H7 (cell line): Measurements from ENCODE around the gene CCDC187. TPM values are rescaled to one million over a fixed set of nuclear protein-coding genes. Genes with fewer than 3 reads are reported as not detected.
A peak's percentile ranks its signal among the peaks of the same experiment; 100 is the strongest.

ENCODE experiments used
- DNase-seq: peaks from one replicate; pipeline ENCODE4 v3.0.0; 2012
- H3K27me3 ChIP-seq: 2 replicates; pipeline ENCODE4 v1.6.0; 2011; ENCODE audit warnings: mild to moderate bottlenecking, low read length; ENCODE audit not compliant: control insufficient read depth, insufficient read depth
- H3K36me3 ChIP-seq: replicated peaks from 2 replicates; pipeline ENCODE4 v1.5.1; 2011; ENCODE audit warnings: low read length; ENCODE audit not compliant: control insufficient read depth, insufficient read depth
- H3K4me3 ChIP-seq: 2 replicates; pipeline ENCODE4 v1.5.1; 2011; ENCODE audit warnings: low read depth, mild to moderate bottlenecking, control low read depth, low read length, moderate library complexity; ENCODE audit not compliant: insufficient read depth
- total RNA-seq: library from RNA; depleted of rRNA; stranded (reverse); fragments of >200 nt; shearing (Covaris generic); gene quantifications from 2 replicates; pipeline ENCODE4 v1.2.3, GENCODE V29; 2014

Gene CCDC187
- total RNA-seq, 1 experiment from 2014 or later, result not detected

DNA sequence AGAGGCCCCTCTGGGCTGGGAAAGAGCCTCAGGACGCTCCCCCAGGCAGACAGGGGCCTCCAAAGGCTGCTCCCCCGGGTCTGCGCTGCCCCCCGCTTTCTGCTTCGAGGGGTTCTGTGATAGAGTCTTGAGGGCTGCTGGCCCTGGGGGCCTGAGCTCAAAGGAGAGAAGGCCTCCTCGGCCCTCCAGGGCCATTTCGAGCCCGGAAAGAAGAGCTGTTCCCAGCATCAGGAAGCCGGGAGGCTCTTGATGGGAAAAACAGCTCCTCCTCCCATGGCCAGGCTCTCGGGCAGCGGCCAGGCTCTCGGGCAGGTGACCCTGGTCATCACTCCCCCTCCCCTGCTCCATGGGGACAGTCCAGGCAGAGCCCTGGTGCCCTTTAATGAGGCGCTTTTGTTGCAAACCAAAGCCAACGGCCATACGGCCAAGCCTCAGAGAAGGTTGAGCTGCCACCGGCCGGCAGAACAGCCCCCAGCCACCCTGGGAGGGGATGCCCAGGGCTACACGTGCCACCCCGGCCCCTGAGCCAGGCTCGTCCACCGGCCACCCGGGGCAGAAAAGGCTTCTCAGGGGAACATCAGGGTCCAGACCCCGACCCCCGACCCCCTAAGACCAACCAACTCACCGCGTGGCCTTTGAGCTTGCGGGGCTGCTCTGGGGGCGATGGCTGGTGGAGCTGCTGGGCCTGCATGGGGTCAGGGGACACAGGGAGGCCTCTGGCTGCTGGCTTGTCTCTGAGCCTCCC lies 42.0 kb downstream of the CCDC187 start:
- H3K27me3 ChIP-seq, result no peaks in the 10 kb centered on the region
- H3K36me3 ChIP-seq, result no peaks in the 10 kb centered on the region
- DNase-seq, result no peak
- H3K4me3 ChIP-seq, result no peak overlapping the region

DNA sequence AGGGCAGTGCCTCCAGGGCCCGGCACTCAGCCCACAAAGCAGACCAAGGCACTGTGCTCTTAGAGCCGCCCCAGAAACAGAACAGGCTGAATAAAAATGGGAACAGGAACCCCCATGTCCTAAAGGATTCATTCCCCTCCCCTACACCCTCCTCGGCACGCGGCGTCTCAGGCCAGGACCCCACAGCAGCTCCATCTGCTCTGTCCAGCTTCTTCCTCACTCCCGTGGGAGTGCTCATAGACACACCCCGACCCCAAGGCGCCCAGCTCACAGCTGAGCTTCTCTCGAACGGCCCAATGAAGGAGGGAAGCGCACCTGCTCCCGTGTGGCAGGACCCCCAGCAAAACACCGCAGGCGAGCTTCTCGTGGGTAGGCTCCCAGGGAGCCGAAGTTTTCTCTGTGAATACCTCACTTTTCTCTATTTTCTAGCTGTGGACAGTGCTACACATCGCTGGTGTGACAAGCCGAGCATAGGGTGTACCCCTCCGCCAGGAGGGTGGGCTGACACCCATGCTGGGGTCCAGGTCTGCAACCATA lies 42.9 kb downstream of the CCDC187 start:
- Histone ChIP-seq H3K4me3 (no peak overlapping the region), H3K36me3 (no peaks in the 10 kb centered on the region), H3K27me3 (no peaks in the 10 kb centered on the region)
- no peak for DNase-seq

DNA sequence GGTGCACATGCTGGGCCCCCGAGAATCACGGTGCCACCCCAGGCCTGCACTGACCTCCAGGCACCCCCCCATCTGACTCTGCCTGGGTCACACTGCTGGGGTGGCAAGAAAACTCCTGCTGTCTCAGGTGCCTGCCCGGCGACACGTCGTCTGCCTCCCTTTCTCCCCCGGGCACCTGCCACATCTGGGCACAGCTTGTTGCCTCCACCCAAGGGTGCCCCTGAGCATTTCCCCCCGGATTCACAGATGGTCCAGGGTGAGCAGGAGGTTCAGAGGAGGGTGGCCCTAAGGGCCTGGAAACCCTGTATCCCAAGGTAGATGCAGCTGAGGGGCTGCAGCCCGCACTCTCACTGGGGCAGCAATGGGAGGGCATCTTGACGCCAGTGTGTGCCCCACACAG lies 43.4 kb downstream of the CCDC187 start:
- H3K4me3 ChIP-seq, result no peak overlapping the region
- H3K36me3 ChIP-seq, result no peaks in the 10 kb centered on the region
- H3K27me3 ChIP-seq, result no peaks in the 10 kb centered on the region
- DNase-seq, result no peak

DNA sequence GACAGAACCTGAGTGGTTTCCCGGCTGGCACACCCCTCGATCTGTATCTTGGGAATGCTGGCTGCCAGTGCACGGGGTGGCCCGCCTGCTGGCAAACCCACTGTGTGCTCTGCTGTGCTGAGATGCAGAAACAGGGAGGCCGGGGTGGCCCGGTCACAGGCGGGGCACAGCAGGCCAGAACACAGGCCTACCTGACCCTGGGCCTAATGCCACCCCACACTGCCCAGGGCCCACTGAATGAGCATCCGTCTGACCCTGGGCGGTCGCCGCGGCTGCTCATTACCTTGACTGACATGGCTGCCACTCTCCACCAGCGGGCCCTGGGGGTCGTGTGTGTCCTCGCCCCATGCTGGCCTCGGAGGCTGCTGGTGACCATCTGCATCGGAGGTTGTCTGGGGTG lies 44.1 kb downstream of the CCDC187 start:
- DNase-seq, result no peak
- no peaks in the 10 kb centered on the region for H3K27me3 ChIP-seq
- H3K36me3 ChIP-seq, result no peaks in the 10 kb centered on the region
- H3K4me3 ChIP-seq, result no peak overlapping the region

DNA sequence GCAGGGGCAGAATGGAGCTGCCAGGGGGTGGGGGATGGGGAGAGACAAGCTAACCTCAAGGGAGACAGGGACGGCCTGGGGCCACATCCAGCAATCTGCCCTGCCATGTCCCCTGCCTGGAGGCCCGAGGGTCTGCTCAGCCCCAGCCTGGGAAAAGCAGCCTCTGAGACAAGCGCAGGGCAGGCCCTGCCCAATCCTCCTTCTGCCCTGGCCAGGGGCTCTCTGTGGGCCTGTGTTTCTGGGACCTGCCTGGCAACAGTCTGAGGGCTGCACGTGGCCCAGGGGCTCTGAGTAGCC lies 44.4 kb downstream of the CCDC187 start:
- no peaks in the 10 kb centered on the region for H3K27me3 ChIP-seq
- DNase-seq, result no peak
- no peaks in the 10 kb centered on the region for H3K36me3 ChIP-seq
- H3K4me3 ChIP-seq, result no peak overlapping the region

DNA sequence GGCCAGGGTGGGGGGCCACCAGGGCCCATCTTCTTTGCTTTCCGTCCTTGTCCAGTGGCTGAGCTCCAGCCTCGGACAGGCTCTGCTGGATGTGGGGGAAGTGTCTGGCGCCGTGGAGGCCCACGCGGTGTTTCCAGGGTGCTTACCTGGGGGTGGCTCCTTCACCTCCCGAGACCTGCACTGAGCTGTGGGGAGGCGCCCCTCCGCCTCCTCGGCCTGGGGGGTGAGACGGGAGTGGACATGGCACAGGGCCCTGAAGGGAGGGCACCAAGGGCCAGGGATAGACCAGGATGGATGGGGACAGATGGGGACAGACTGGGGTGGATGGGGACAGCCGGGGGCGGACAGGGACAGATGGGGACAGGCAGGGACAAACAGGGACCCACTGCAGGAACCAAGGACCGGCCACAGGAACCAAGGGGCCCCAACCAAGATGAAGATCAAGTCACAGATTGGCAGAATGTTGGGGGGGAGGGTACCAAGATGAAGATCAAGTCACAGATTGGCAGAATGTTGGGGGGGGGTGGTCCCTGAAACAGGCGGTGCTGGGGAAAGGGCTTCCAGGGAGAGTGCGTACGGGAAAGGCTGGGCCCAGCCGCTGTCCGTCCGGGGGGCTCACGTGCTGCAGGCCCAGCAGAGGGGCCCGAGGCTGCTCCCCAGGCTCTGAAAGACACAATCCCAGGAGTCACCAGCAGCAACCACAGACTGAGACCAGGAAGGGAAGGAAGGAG lies 44.9 kb downstream of the CCDC187 start:
- DNase-seq, result no peak
- Histone ChIP-seq H3K27me3 (no peaks in the 10 kb centered on the region), H3K36me3 (no peaks in the 10 kb centered on the region), H3K4me3 (no peak overlapping the region)

DNA sequence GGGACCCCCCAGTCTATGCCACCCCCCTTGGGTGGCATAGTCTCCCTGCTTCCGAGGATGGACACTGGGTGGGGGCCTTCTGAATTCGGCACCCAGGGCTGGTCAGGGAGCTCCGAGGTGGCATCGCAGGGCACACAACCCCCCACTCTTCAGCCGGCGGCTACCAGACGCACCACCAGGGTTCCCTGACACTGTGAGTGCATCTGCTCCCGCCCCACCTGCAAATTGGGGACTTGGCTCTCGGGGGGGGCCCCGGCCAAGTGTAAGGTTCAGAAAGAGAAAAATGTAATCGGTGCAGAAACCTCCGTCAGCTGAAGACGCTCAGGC lies 45.6 kb downstream of the CCDC187 start:
- H3K4me3 ChIP-seq, result no peak overlapping the region
- DNase-seq, result no peak
- H3K27me3 ChIP-seq, result no peaks in the 10 kb centered on the region
- H3K36me3 ChIP-seq, result no peaks in the 10 kb centered on the region

DNA sequence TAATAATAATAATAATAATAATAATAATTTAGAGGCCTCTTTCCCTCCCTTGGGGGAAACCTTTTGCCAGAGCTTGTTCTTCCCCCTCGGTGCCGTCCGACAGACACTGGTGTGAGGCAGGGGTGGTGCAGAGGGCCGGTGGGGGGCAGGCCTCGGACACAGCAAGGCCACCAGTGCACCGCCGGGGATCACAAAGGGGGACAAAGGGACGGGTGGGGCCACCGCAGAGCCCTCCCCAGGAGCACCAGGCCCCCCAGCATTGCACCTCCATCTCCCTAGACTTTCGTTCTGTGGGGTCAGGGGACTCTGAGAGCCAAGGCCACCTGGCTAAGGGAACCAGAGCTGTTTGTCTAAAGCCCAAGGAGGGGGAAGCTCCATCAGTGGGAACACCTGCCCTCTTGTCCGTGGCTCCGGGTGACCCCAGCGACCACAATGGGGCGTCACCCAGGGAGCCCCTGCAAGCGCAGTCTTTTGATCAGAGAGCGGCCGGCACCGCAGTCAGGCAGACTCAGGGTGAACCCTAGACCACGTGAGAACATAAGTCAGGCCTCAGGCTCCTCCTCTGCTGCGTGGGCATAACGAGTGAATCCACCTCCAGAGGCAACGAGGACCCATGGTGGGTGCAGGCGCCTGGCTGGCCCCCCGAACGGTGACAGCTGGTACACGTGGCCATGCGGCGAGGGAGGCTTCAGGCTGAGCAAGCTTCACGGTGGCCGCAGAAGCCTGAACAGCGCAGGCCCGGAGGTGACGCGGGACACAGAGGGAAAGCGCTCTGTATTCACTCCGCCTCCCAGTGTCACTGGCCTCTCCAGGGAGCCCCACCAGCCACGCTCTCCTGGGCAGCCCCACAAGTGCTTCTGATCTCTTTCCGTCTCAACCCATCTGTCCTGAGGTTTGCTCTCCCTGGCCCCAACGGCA lies 46.3 kb downstream of the CCDC187 start:
- DNase-seq, result no peak
- Histone ChIP-seq H3K4me3 (no peak overlapping the region), H3K27me3 (no peaks in the 10 kb centered on the region), H3K36me3 (no peaks in the 10 kb centered on the region)

DNA sequence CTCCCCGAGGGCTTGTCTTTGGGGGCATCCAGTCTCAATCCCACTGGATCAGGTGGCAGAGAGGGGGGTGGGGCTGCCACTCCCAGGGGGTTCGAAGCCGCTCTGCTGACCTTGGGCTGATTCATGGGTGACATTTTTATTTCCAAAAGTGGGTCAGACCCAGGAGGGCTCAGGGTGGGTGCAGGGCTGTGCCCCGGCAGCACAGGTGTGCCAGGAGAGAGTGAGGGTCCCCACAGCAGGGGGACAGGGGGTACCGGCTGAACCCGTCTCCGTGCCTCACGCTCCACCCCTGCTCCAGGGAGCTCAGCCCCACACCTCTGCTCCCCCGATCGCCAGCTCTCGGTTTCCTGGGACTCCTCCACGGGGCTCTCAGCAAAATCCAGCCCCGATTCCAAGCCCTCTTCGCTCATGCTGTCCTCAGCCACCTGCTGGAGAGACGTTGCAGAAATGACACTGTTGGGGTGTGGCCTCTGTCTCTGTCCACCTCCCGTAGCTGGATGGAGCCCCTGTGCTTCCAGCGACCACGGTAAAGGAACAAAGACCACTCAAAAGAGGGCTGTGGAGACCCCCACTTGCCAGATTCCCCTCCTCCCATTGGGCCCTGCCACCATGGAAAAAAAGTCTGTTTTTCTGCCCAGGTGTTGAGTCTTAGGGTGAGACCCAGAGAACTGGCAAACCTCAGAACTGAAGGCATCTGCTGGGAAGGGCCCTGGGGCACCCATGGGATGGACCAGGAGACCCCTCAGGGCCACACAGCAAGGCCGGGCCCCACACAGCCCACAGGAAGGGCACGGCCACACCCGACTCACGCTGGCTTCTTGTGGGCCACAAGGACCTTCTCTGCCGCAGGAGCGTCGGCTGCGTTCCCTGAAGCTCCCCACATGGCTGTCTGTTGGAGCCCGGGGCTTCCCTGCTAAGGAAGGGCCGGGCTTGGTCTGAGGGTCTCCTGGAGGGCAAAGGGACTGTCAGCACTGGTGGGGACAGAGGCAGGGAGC lies 47.7 kb downstream of the CCDC187 start:
- DNase-seq, result peak; percentile 84

DNA sequence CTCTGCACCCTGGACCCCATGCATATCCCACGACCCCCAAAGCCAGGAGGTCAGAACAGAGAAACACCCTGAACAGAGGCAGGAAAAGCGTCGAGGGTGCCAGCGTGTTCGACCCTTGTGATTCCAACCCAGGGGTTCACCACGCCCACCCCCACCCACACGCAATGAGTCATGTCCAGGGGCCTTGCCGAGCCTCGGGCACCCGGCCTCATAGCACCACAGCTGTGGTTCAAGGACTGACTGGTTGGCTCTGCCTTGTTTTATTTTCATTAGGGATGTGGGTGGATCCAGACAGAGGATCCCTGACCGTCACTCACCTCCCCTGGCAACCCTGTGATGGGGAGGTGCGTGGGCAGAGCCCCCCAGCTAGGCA lies 48.7 kb downstream of the CCDC187 start:
- no peak overlapping the region for H3K4me3 ChIP-seq
- no peak for DNase-seq
- no peaks in the 10 kb centered on the region for H3K36me3 ChIP-seq
- no peaks in the 10 kb centered on the region for H3K27me3 ChIP-seq

More for the DNA sequence above, 47.7 kb downstream of the CCDC187 start:
- Histone ChIP-seq H3K27me3 (no peaks in the 10 kb centered on the region), H3K36me3 (no peaks in the 10 kb centered on the region), H3K4me3 (no peak overlapping the region)

DNA sequence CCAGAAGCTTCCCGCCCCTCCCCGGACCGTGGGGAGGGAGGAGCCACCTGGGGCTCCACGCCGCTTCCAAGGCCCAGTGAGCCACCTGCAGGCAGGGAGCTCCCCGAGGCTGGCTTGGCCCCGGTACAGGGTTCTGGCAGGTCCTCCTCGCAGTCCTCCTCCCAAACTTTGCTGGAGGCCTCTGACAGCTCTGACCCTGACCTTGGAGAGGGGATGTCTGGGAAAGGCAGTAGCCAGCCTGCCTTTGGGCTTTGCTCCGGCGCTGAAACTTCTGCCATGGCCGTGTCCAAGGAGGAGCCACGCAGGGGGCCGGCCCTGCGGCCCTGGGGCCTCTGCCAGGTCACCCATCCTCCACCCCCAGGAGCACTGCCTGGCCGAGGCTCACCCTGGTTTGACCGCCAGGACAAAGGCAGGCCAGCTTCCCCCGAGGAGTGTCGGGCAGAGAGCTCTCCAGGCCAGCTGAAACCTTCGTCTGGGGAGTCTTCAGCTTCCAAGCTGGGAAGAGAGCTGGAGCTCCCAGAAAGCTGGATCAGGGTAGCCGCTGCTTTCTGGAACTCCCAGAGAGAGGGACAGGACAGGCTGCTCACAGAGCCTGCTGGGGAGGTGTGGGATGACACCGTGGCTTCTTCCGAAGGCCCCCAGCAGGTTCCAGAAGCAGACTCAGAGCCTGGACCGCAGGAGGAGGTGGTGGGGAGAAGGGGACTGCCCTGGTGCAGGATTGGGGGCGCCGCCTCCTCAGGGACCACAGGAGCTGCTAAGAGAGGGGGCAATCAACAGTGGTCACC lies 49.3 kb downstream of the CCDC187 start:
- Histone ChIP-seq H3K27me3 (no peaks in the 10 kb centered on the region), H3K4me3 (no peak overlapping the region), H3K36me3 (no peaks in the 10 kb centered on the region)
- DNase-seq, result peak; percentile 89

DNA sequence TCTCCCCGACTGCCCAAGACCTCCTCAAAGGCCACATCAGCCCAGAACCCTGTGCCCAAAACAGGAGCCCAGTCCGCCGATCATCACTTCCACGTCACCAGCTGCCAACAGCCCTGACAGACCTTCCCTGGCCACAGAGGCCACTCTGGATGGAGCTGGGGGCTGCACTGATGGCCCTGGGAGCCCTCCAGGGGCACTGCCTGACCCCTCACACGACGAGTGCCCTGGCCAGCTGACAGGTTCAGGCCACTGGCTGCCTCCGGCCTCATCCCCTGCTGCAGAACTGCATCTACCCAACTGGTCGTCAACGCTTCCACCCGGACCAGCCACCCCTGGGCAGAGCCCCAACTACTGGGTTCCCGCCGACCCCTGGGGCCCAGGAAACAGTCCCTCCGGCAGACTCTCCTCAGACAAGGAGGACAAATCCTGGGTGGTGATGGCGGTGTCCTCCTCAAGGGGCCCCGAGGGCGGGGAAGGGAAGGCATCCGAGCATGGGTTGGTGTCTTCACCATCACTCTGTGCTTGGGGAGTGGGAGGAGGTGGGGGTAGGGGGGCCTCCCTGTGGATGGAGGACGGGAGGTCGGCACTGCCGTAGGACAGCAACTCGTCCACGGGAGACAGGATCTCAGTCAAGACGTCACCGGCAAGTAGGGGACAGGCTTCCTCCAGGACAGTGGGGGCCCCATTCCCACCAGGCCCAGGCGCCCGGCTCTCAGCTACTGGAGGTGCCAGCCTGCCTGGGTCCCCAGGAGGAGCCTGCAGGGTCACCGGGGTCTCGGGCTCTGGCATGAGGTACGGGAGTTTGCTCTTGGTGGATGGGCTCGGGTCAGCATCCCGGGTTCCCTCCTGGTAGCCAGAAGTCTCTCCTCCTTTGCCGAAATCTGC lies 50.4 kb downstream of the CCDC187 start:
- no peaks in the 10 kb centered on the region for H3K27me3 ChIP-seq
- no peaks in the 10 kb centered on the region for H3K36me3 ChIP-seq
- no peak for DNase-seq
- no peak overlapping the region for H3K4me3 ChIP-seq
